Astrocyte of the cerebellum (primary cell): ENCODE data around the gene CCDC78.

ENCODE experiments used
- DNase-seq: peaks from one replicate; pipeline ENCODE4 v3.0.0-alpha.2; 2011; ENCODE audit warnings: low read depth
- H3K4me3 ChIP-seq: 2 replicates; pipeline ENCODE4 v1.5.1; 2011; ENCODE audit warnings: mild to moderate bottlenecking, low read depth, low read length, moderate library complexity
- in situ Hi-C: cut with HindIII; loops from 2 replicates; pipeline ENCODE4 v1.10.0; 2017; ENCODE audit warnings: low sequenced_read_pairs
- TF ChIP-seq, protein P1 (sequence below): IDR thresholded peaks from 2 replicates; pipeline ENCODE4 v1.5.1; 2012; ENCODE audit warnings: low read length, low read depth, moderate library complexity, mild to moderate bottlenecking; ENCODE audit errors: missing control alignments

Gene CCDC78

DNA sequence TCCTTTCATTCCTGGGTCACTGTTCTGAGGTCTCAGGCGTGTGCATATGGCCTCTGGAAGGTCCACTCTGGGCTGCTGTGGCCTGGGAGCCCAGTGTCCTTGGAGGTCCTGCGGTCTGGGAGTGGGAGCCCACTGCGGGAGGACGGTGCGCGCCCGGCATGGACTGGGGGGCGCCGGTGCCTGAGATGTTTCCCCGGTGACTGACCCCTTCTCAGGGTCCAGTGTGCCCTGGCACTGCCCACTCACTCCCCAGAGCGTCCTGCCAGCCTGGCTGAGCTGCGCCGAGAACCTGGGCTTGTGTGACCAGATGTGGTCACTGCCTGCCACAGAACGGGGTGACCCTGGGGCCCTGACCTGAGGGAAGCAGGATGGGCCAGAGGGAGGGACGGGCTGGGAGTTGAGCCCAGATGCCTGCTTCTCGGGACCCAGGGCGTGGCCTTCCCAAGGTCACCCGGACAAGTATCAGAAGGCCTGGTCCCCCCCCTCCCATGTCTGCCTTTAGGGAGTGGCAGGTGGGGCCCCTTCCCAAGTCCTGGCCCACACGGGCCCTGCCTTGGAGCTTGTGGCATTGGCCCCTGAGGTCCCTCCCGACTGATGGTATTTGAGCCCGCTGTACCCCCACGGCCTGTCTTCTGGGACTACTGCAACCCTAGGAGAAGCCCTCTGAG lies 51.9 kb downstream of the CCDC78 start:
- TF ChIP-seq, protein P1, sequence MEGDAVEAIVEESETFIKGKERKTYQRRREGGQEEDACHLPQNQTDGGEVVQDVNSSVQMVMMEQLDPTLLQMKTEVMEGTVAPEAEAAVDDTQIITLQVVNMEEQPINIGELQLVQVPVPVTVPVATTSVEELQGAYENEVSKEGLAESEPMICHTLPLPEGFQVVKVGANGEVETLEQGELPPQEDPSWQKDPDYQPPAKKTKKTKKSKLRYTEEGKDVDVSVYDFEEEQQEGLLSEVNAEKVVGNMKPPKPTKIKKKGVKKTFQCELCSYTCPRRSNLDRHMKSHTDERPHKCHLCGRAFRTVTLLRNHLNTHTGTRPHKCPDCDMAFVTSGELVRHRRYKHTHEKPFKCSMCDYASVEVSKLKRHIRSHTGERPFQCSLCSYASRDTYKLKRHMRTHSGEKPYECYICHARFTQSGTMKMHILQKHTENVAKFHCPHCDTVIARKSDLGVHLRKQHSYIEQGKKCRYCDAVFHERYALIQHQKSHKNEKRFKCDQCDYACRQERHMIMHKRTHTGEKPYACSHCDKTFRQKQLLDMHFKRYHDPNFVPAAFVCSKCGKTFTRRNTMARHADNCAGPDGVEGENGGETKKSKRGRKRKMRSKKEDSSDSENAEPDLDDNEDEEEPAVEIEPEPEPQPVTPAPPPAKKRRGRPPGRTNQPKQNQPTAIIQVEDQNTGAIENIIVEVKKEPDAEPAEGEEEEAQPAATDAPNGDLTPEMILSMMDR: no peak
- no peak overlapping the region for H3K4me3 ChIP-seq
- in situ Hi-C loops: no loop called here
- DNase-seq: no peak

DNA sequence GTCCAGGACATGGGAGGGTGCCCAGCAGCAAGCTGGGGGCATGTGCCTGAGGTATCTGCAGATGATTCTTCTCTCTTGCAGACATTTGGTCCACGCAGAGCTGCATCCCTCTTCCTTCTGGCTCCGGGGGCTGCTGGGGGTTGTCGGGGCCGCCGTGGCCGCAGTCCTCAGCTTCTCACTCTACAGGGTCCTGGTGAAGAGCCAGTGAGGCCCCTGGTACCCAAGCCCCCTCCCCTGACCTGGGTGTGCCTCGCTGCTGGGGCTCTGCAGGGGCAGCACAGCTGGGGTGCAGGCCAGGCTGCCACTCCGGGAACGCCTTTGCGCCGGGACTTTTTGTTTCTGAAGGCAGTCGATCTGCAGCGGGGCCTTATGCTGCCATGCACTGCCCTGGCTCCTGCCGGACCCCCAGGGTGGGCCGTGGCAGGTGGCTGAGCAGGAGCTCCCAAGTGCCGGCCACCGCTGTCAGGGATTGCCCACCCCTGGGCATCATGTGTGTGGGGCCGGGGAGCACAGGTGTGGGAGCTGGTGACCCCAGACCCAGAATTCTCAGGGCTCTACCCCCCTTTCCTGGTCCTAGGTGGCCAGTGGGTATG lies 52.7 kb downstream of the CCDC78 start:
- no peak overlapping the region for H3K4me3 ChIP-seq
- TF ChIP-seq, protein P1: no peak
- in situ Hi-C loops: no loop called here
- DNase-seq: no peak

DNA sequence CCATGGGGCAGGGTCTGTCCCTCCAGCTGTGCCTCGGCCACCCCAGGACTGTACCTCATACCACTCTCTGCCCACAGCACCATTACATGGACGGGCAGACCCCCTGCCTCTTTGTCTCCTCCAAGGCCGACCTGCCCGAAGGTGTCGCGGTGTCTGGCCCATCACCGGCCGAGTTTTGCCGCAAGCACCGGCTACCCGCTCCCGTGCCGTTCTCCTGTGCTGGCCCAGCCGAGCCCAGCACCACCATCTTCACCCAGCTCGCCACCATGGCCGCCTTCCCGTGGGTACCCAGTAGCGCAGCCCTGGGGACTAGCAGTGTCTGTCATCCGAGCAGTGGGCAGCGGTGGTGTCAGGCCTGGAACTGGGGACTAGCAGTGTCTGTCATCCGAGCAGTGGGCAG lies 53.4 kb downstream of the CCDC78 start:
- TF ChIP-seq, protein P1: no peak
- DNase-seq: no peak
- no peak overlapping the region for H3K4me3 ChIP-seq
- in situ Hi-C loops: no loop called here
